A549 (cell line): ENCODE measurements around the gene SH3RF2. TPM values are rescaled to one million over a fixed set of nuclear protein-coding genes. Genes with fewer than 3 reads are reported as not detected.

Experiments used
- ATAC-seq, 2 experiments: fragments of 200-7000 bp in 1 of 2; fragments of >200 bp in 1 of 2; cut with Nextera tagmentation in 1 of 2; cut with Tn5 transposase in 1 of 2; 3 replicates each; pipeline versions ENCODE4 v1.8.0 to v1.9.1; 2018 to 2020; ENCODE audit warnings: mild to moderate bottlenecking in 1 of 2, moderate library complexity in 1 of 2
- CTCF ChIA-PET: fragments of 300-600 bp; sonication (Branson Sonifier 250); formaldehyde crosslinking; extraction: SDS; loops from one replicate; lab custom pipeline; 2021; ENCODE audit warnings: antibody characterized with exemption, inconsistent platforms; lab: Yijun Ruan, JAX
- POLR2A ChIA-PET: fragments of 350-600 bp; formaldehyde crosslinking; extraction: SDS; loops from one replicate; lab custom pipeline; 2021; ENCODE audit warnings: antibody characterized with exemption, inconsistent platforms; lab: Yijun Ruan, JAX
- DNase-seq, 2 experiments: peaks; one replicate each; pipeline versions ENCODE4 v3.0.0 to v3.0.0-alpha.2; 2011 to 2016; ENCODE audit warnings: low read depth in 1 of 2, low spot score in 1 of 2
- FAIRE-seq: peaks from 2 replicates; lab custom pipeline; 2011; peaks lifted over from hg19 to GRCh38; lab: Jason Lieb, UNC
- H3K27ac ChIP-seq, 2 experiments: fragments of >200 bp; sonication (Bioruptor Twin); formaldehyde crosslinking; 3 replicates each; pipeline ENCODE4 v1.5.1; 2016 to 2017
- H3K4me1 ChIP-seq: fragments of >200 bp; sonication (Bioruptor Twin); formaldehyde crosslinking; 3 replicates; pipeline ENCODE4 v1.6.1; 2016
- H3K4me2 ChIP-seq: fragments of >200 bp; sonication (Bioruptor Twin); formaldehyde crosslinking; 3 replicates; pipeline ENCODE4 v1.6.1; 2016
- H3K4me3 ChIP-seq: fragments of >200 bp; sonication (Bioruptor Twin); formaldehyde crosslinking; 3 replicates; pipeline ENCODE4 v1.5.1; 2016
- H3K9me3 ChIP-seq: fragments of >200 bp; sonication (Bioruptor Twin); formaldehyde crosslinking; 3 replicates; pipeline ENCODE4 v1.6.1; 2016
- EP300 ChIP-seq, 2 experiments: fragments of >200 bp; sonication (Bioruptor Twin); formaldehyde crosslinking; IDR thresholded peaks; 2 replicates in 1 of 2; 3 replicates in 1 of 2; pipeline ENCODE4 v1.6.1; 2016 to 2017
- GATA3 ChIP-seq: IDR thresholded peaks from 2 replicates; pipeline ENCODE4 v1.6.1; 2012; ENCODE audit warnings: borderline replicate concordance
- HDAC2 ChIP-seq: fragments of 200-600 bp; sonication (generic); IDR thresholded peaks from 2 replicates; pipeline ENCODE4 v1.6.1; 2016
- JUN ChIP-seq, 2 experiments: fragments of >200 bp; sonication (Bioruptor Twin); formaldehyde crosslinking; IDR thresholded peaks; 2 replicates in 1 of 2; 3 replicates in 1 of 2; pipeline ENCODE4 v1.6.1; 2016 to 2017
- MAZ ChIP-seq: fragments of 150-350 bp; IDR thresholded peaks from 2 replicates; pipeline ENCODE4 v1.6.1; 2014; ENCODE audit warnings: antibody characterized with exemption, low read depth, low read length, borderline replicate concordance
- PHF8 ChIP-seq: fragments of 200-600 bp; sonication (generic); IDR thresholded peaks from 2 replicates; pipeline ENCODE4 v1.6.1; 2016; ENCODE audit warnings: low read depth, mild to moderate bottlenecking, antibody characterized with exemption, moderate library complexity, borderline replicate concordance
- POLR2A ChIP-seq: IDR thresholded peaks from 2 replicates; pipeline ENCODE4 v1.6.1; 2012; ENCODE audit warnings: mild to moderate bottlenecking, low read length
- RAD21 ChIP-seq, 2 experiments: fragments of >200 bp in 1 of 2; sonication (Bioruptor Twin) in 1 of 2; formaldehyde crosslinking in 1 of 2; IDR thresholded peaks in 1 of 2; conservative IDR thresholded peaks in 1 of 2; 2 replicates in 1 of 2; 3 replicates in 1 of 2; pipeline ENCODE4 v1.6.1; 2012 to 2018; ENCODE audit warnings: inconsistent platforms in 1 of 2
- ZNF302 ChIP-seq: fragments of 250-450 bp; sonication (Bioruptor Pico); IDR thresholded peaks from 2 replicates; pipeline ENCODE4 v1.9.0; 2021; ENCODE audit warnings: inconsistent platforms, mild to moderate bottlenecking, moderate library complexity
- WGBS: methylation state at CpG from one replicate; pipeline ENCODE4 v1.1.6; 2017; ENCODE audit errors: missing lambda C conversion rate; 5-methylcytosine and 5-hydroxymethylcytosine counted together
- polyA plus RNA-seq, 4 experiments: library from polyadenylated mRNA; depleted of rRNA in 3 of 4; stranded (reverse); fragments of >200 nt; fragmentation: RNase III in 1 of 4; extraction: RNeasy Plus Mini Kit Qiagen cat#74134 plus additional on column Dnase treatment in 1 of 4; gene quantifications; 2 replicates in 3 of 4; 3 replicates in 1 of 4; pipeline ENCODE4 v1.2.3, GENCODE V29; 2011 to 2017
- TF ChIP-seq, protein P1 (sequence below): fragments of >200 bp; sonication (Bioruptor Twin); formaldehyde crosslinking; IDR thresholded peaks from 3 replicates; pipeline ENCODE4 v1.5.1; 2016
- TF ChIP-seq, protein P2 (sequence below): fragments of >200 bp; sonication (Bioruptor Twin); formaldehyde crosslinking; IDR thresholded peaks from 3 replicates; pipeline ENCODE4 v1.6.1; 2016
- TF ChIP-seq, protein P3 (sequence below): IDR thresholded peaks from 2 replicates; pipeline ENCODE4 v1.6.1; 2012

SH3RF2 gene
- polyA plus RNA-seq, 2 of the 4 experiments (the other 2 are of a cell fraction) = 4.1 to 6.0 TPM

DNA sequence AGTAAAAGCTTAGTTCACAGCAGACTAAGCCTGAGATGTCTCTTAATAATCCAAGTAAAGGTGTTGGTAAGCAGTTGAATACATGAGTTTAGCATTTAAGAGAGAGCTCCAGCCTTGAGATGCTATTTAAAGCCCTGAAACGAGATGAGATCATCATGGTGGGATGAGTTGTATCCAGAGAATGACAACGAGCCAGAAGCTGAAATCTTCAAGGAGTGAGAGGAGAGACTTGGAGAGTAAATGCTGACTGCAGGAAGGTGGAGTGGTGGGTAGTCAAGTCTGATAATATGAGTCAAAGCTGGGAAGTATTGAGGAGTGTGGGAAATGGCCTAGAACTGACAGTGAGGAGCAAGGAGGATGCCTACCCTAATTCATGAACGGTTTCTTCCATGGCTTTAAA lies 115.3 kb downstream of the SH3RF2 start:
- Histone ChIP-seq H3K4me1 (peaks cover 5% of the 10 kb centered on the region; the same call in 2 of the 3 replicates), H3K4me2 (no peak overlapping the region)
- ATAC-seq (no peak), DNase-seq (no peak)
- TF ChIP-seq EP300 (IDR thresholded peaks at IDR 0.05) (no peak), MAZ (no peak), PHF8 (no peak)
- TF ChIP-seq, all 56 proteins: peak for 0
- FAIRE-seq = no peak
- ChIA-PET POLR2A (no interaction called here), CTCF (interaction anchor here (0.7 to 8.4 kb wide), 12 partner anchors 10 to 1847 kb away, joined by 3 to 81 read pairs (median 6); partner anchors contain the start of gene PRELID2)
- H3K27ac ChIP-seq = no peak overlapping the region
- H3K4me3 ChIP-seq = no peak overlapping the region
- WGBS = 50% methylated on average over 3 of the region's 3 CpGs
- no peaks in the 10 kb centered on the region for H3K9me3 ChIP-seq

DNA sequence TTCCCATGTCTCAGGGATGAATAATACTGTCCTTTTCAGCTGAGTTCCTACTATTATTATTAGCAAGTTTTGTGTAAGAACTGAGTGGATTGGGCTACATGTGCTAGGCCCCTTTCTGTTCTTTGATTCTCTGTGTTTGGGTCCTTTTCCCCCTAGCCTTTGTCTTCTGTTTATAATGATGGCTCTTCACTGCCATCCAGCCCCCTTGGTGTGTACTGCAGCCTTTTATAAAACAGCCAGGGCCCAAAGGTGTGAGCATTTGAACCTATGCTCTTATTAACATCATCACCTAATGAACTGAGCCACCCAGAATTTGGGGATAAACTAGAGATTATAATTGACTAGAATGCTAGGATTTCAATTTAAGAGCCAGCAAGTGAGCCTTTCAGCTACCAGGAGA lies 116.4 kb downstream of the SH3RF2 start:
- Histone ChIP-seq H3K27ac (no peak overlapping the region), H3K4me2 (no peak overlapping the region), H3K4me3 (no peak overlapping the region), H3K4me1 (peaks cover 5% of the 10 kb centered on the region; the same call in 2 of the 3 replicates), H3K9me3 (no peaks in the 10 kb centered on the region)
- CTCF ChIA-PET = interaction anchor here (0.7 to 8.4 kb wide), 9 partner anchors 12 to 1847 kb away, joined by 3 to 81 read pairs (median 3); no protein-coding TSS in a partner anchor
- no peak for TF ChIP-seq ZNF302
- TF ChIP-seq, protein P1, sequence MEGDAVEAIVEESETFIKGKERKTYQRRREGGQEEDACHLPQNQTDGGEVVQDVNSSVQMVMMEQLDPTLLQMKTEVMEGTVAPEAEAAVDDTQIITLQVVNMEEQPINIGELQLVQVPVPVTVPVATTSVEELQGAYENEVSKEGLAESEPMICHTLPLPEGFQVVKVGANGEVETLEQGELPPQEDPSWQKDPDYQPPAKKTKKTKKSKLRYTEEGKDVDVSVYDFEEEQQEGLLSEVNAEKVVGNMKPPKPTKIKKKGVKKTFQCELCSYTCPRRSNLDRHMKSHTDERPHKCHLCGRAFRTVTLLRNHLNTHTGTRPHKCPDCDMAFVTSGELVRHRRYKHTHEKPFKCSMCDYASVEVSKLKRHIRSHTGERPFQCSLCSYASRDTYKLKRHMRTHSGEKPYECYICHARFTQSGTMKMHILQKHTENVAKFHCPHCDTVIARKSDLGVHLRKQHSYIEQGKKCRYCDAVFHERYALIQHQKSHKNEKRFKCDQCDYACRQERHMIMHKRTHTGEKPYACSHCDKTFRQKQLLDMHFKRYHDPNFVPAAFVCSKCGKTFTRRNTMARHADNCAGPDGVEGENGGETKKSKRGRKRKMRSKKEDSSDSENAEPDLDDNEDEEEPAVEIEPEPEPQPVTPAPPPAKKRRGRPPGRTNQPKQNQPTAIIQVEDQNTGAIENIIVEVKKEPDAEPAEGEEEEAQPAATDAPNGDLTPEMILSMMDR = peak; percentile 43
- peak; percentile 49 to 66; a peak in 4 of 5 replicates for TF ChIP-seq RAD21 (conservative IDR thresholded peaks at IDR 0.05 in 1 of 2, IDR thresholded peaks at IDR 0.05 in 1 of 2)
- TF ChIP-seq, protein P2, sequence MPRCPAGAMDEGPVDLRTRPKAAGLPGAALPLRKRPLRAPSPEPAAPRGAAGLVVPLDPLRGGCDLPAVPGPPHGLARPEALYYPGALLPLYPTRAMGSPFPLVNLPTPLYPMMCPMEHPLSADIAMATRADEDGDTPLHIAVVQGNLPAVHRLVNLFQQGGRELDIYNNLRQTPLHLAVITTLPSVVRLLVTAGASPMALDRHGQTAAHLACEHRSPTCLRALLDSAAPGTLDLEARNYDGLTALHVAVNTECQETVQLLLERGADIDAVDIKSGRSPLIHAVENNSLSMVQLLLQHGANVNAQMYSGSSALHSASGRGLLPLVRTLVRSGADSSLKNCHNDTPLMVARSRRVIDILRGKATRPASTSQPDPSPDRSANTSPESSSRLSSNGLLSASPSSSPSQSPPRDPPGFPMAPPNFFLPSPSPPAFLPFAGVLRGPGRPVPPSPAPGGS = no peak
- DNase-seq (no peak), FAIRE-seq (no peak), ATAC-seq (peak; percentile 44 to 70; a peak in 3 of 6 replicates)
- POLR2A ChIA-PET = no interaction called here

DNA sequence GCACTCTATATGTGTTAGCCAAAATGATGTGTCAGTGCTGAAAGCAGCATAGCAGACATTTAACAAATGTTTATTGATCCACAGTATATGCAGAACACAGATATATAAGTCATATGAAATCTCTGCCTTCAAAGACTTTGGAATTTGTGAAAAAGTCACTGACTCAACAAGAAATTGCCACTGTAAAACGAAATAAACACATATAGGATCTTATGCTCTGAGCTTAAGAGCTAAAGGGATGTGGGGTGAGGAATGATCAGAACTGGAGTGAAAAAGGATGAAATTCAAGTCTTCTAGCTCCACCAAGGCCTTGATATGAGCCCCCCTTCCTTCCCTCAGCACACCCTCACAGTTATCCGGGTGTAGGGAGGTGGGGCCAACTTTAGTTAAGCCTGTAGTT lies 119.1 kb downstream of the SH3RF2 start:
- ChIA-PET POLR2A (no interaction called here), CTCF (interaction anchor here (1.1 kb wide), 2 partner anchors 45 to 372 kb away, joined by 3 read pairs; no protein-coding TSS in a partner anchor)
- Histone ChIP-seq H3K4me3 (no peak overlapping the region), H3K4me2 (no peak overlapping the region), H3K27ac (no peak overlapping the region), H3K9me3 (no peaks in the 10 kb centered on the region), H3K4me1 (no peaks in the 10 kb centered on the region)
- no peak for DNase-seq
- TF ChIP-seq, protein P3, sequence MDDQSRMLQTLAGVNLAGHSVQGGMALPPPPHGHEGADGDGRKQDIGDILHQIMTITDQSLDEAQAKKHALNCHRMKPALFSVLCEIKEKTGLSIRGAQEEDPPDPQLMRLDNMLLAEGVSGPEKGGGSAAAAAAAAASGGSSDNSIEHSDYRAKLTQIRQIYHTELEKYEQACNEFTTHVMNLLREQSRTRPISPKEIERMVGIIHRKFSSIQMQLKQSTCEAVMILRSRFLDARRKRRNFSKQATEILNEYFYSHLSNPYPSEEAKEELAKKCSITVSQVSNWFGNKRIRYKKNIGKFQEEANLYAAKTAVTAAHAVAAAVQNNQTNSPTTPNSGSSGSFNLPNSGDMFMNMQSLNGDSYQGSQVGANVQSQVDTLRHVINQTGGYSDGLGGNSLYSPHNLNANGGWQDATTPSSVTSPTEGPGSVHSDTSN = no peak
- TF ChIP-seq GATA3 (no peak), HDAC2 (no peak), JUN (IDR thresholded peaks at IDR 0.05) (no peak), POLR2A (no peak)
- TF ChIP-seq, protein P1 = no peak
- no peak for FAIRE-seq
- 43% methylated on average over 2 of the region's 2 CpGs for WGBS
- ATAC-seq = no peak
